ENCODE data around the gene MRPL42. TPM values are rescaled to one million over a fixed set of nuclear protein-coding genes. Genes with fewer than 3 reads are reported as not detected.

Gene MRPL42

GRCh38 chr12:93563807-93564538 lies 96.7 kb downstream of the MRPL42 start:
- Histone ChIP-seq H3K79me1 (ENCODE audit: low read depth, low read length) (no peaks in the 10 kb centered on the region), H3K27ac (replicated peaks; ENCODE audit: low read length) (no peak overlapping the region)
- no peak for DNase-seq (ENCODE audit: low spot score)

GRCh38 chr12:93565760-93566159 lies 98.4 kb downstream of the MRPL42 start:
- H3K4me1 ChIP-seq (ENCODE audit: control insufficient read depth in 2 of 2, insufficient read depth in 1 of 2, low read depth in 1 of 2, low read length in 2 of 2) = no peaks in the 10 kb centered on the region
- no peak overlapping the region for H3K14ac ChIP-seq (ENCODE audit: low read length)

More at GRCh38 chr12:93563807-93564538, 96.7 kb downstream of the MRPL42 start:
- H3K18ac ChIP-seq (ENCODE audit: low read length) = no peak overlapping the region
- no peak overlapping the region for H3K4me2 ChIP-seq (ENCODE audit: insufficient read depth, low read length, poor library complexity, severe bottlenecking)
- no peaks in the 10 kb centered on the region for H3K9me3 ChIP-seq (replicated peaks in 1 of 2; ENCODE audit: control insufficient read depth in 2 of 2, insufficient read depth in 1 of 2, low read depth in 1 of 2, low read length in 2 of 2)
- H3K4ac ChIP-seq (ENCODE audit: low read length) = no peak overlapping the region
- H3K4me1 ChIP-seq (ENCODE audit: control insufficient read depth in 2 of 2, insufficient read depth in 1 of 2, low read depth in 1 of 2, low read length in 2 of 2) = no peaks in the 10 kb centered on the region
- no peak overlapping the region for H3K4me3 ChIP-seq (ENCODE audit: low read length in 2 of 2)
- no peak overlapping the region for H4K91ac ChIP-seq (ENCODE audit: low read depth, low read length, poor library complexity)
- H2BK12ac ChIP-seq (ENCODE audit: low read length) = no peak overlapping the region
- H3K23ac ChIP-seq (ENCODE audit: low read depth, low read length, poor library complexity) = no peak overlapping the region
- no peaks in the 10 kb centered on the region for H3K27me3 ChIP-seq (ENCODE audit: control insufficient read depth in 3 of 3, insufficient read depth in 3 of 3, low read depth in 1 of 3, low read length in 3 of 3)
- H2BK15ac ChIP-seq (ENCODE audit: low read length) = no peak overlapping the region
- peaks cover 0 to 34% of the 10 kb centered on the region in 2 donors for H3K36me3 ChIP-seq (replicated peaks in 1 of 2; ENCODE audit: control insufficient read depth in 2 of 2, insufficient read depth in 2 of 2, low read length in 2 of 2)
- no CpG with 5 or more reads among the region's 6 CpGs for WGBS, 2 donors (ENCODE audit: extremely low coverage in 2 of 2, insufficient read length in 2 of 2, insufficient replicate concordance in 1 of 2)
- H2BK120ac ChIP-seq (ENCODE audit: low read depth, low read length) = no peak overlapping the region
- H2AK5ac ChIP-seq (ENCODE audit: low read depth, low read length) = no peak overlapping the region
- H2AFZ ChIP-seq (ENCODE audit: low read length) = no peak overlapping the region
- no peak overlapping the region for H3K9ac ChIP-seq (ENCODE audit: low read depth, low read length, poor library complexity)
- no peak overlapping the region for H3K14ac ChIP-seq (ENCODE audit: low read length)
- H2BK5ac ChIP-seq (ENCODE audit: low read length) = no peak overlapping the region
- H4K8ac ChIP-seq (ENCODE audit: low read depth, low read length) = no peak overlapping the region

More at GRCh38 chr12:93565760-93566159, 98.4 kb downstream of the MRPL42 start:
- no peaks in the 10 kb centered on the region for H3K79me1 ChIP-seq (ENCODE audit: low read depth, low read length)
- H2BK15ac ChIP-seq (ENCODE audit: low read length) = no peak overlapping the region
- H2BK12ac ChIP-seq (ENCODE audit: low read length) = no peak overlapping the region
- no peaks in the 10 kb centered on the region for H3K27me3 ChIP-seq (ENCODE audit: control insufficient read depth in 3 of 3, insufficient read depth in 3 of 3, low read depth in 1 of 3, low read length in 3 of 3)
- H3K4me3 ChIP-seq (ENCODE audit: low read length in 2 of 2) = no peak overlapping the region
- H4K8ac ChIP-seq (ENCODE audit: low read depth, low read length) = no peak overlapping the region
- peaks cover 0 to 34% of the 10 kb centered on the region in 2 donors for H3K36me3 ChIP-seq (replicated peaks in 1 of 2; ENCODE audit: control insufficient read depth in 2 of 2, insufficient read depth in 2 of 2, low read length in 2 of 2)
- no peak overlapping the region for H4K91ac ChIP-seq (ENCODE audit: low read depth, low read length, poor library complexity)
- no peak overlapping the region for H3K4me2 ChIP-seq (ENCODE audit: insufficient read depth, low read length, poor library complexity, severe bottlenecking)
- H3K9ac ChIP-seq (ENCODE audit: low read depth, low read length, poor library complexity) = no peak overlapping the region
- no peak for DNase-seq (ENCODE audit: low spot score)
- H2AFZ ChIP-seq (ENCODE audit: low read length) = no peak overlapping the region
- H3K18ac ChIP-seq (ENCODE audit: low read length) = no peak overlapping the region
- H3K27ac ChIP-seq (replicated peaks; ENCODE audit: low read length) = no peak overlapping the region
- H3K23ac ChIP-seq (ENCODE audit: low read depth, low read length, poor library complexity) = no peak overlapping the region
- WGBS, 2 donors (ENCODE audit: extremely low coverage in 2 of 2, insufficient read length in 2 of 2, insufficient replicate concordance in 1 of 2) = no CpG with 5 or more reads among the region's 3 CpGs
- no peaks in the 10 kb centered on the region for H3K9me3 ChIP-seq (replicated peaks in 1 of 2; ENCODE audit: control insufficient read depth in 2 of 2, insufficient read depth in 1 of 2, low read depth in 1 of 2, low read length in 2 of 2)
- no peak overlapping the region for H2BK120ac ChIP-seq (ENCODE audit: low read depth, low read length)
- no peak overlapping the region for H2AK5ac ChIP-seq (ENCODE audit: low read depth, low read length)
- no peak overlapping the region for H3K4ac ChIP-seq (ENCODE audit: low read length)
- no peak overlapping the region for H2BK5ac ChIP-seq (ENCODE audit: low read length)

Small RNA genes within 50 kb of the gene (small RNA-seq; reads per million reads assigned to genes)
- not detected for gene RF00019 (ENCODE audit: insufficient read depth)

Measured in neuronal stem cell (in vitro differentiated cells).